HepG2 (cell line): ENCODE measurements around the gene FAM174C. TPM values are rescaled to one million over a fixed set of nuclear protein-coding genes. Genes with fewer than 3 reads are reported as not detected.

Experiments
- ATF7 ChIP-seq, 2 experiments: fragments of 450-650 bp in 1 of 2; sonication (generic) in 1 of 2; formaldehyde crosslinking in 1 of 2; IDR thresholded peaks; 2 replicates each; pipeline versions ENCODE4 v1.4.0 to v1.6.1; 2016 to 2020; ENCODE audit warnings: antibody characterized with exemption in 1 of 2, mild to moderate bottlenecking in 1 of 2, missing genetic modification reagents in 1 of 2
- CREBL2 ChIP-seq: sonication (generic); formaldehyde crosslinking; IDR thresholded peaks from 2 replicates; pipeline ENCODE4 v1.8.1; 2023; ENCODE audit warnings: missing genetic modification reagents, mild to moderate bottlenecking, borderline replicate concordance
- HMGXB4 ChIP-seq, 2 experiments: sonication (generic) in 1 of 2; formaldehyde crosslinking in 1 of 2; IDR thresholded peaks; 2 replicates each; pipeline versions ENCODE4 v1.4.0 to v1.6.1; 2018 to 2020; ENCODE audit warnings: missing genetic modification reagents in 2 of 2, borderline replicate concordance in 1 of 2, low read depth in 1 of 2, mild to moderate bottlenecking in 1 of 2, missing biosample characterization in 1 of 2
- MXD3 ChIP-seq: IDR thresholded peaks from 2 replicates; pipeline ENCODE4 v1.6.1; 2016; ENCODE audit warnings: mild to moderate bottlenecking, missing biosample characterization, missing genetic modification reagents
- NPAS2 ChIP-seq: sonication (generic); formaldehyde crosslinking; IDR thresholded peaks from 2 replicates; pipeline ENCODE4 v1.8.0; 2022; ENCODE audit warnings: mild to moderate bottlenecking, missing genetic modification reagents, borderline replicate concordance
- PCBP1 ChIP-seq: fragments of 200-400 bp; formaldehyde crosslinking; IDR thresholded peaks from 2 replicates; pipeline ENCODE4 v1.6.1; 2017; ENCODE audit warnings: mild to moderate bottlenecking, low read depth, low read length, borderline replicate concordance
- PHF8 ChIP-seq: sonication (generic); formaldehyde crosslinking; IDR thresholded peaks from 2 replicates; pipeline ENCODE4 v1.5.0; 2020; ENCODE audit warnings: missing genetic modification reagents
- SKIL ChIP-seq: sonication (generic); formaldehyde crosslinking; IDR thresholded peaks from 2 replicates; pipeline ENCODE4 v1.8.0; 2022; ENCODE audit warnings: missing genetic modification reagents, mild to moderate bottlenecking, moderate library complexity, borderline replicate concordance
- ZBTB39 ChIP-seq: sonication (generic); formaldehyde crosslinking; IDR thresholded peaks from 2 replicates; pipeline ENCODE4 v1.5.0; 2020; ENCODE audit warnings: missing genetic modification reagents
- ZNF12 ChIP-seq: sonication (generic); formaldehyde crosslinking; IDR thresholded peaks from 2 replicates; pipeline ENCODE4 v1.5.0; 2020; ENCODE audit warnings: missing genetic modification reagents
- ZNF18 ChIP-seq: sonication (generic); formaldehyde crosslinking; IDR thresholded peaks from 2 replicates; pipeline ENCODE4 v1.8.0; 2022; ENCODE audit warnings: mild to moderate bottlenecking, missing genetic modification reagents; ENCODE audit not compliant: insufficient replicate concordance
- ZNF3 ChIP-seq: IDR thresholded peaks from 2 replicates; pipeline ENCODE4 v1.7.0; 2017; ENCODE audit warnings: inconsistent platforms
- ZNF687 ChIP-seq: sonication (generic); formaldehyde crosslinking; IDR thresholded peaks from 2 replicates; pipeline ENCODE4 v1.5.1; 2020; ENCODE audit warnings: mild to moderate bottlenecking, missing genetic modification reagents, moderate library complexity
- ZNF7 ChIP-seq: IDR thresholded peaks from 2 replicates; pipeline ENCODE4 v1.6.1; 2016; ENCODE audit warnings: missing biosample characterization, missing genetic modification reagents
- polyA plus RNA-seq, 8 experiments: library from polyadenylated mRNA; depleted of rRNA in 3 of 8; stranded (reverse) in 7 of 8; unstranded in 1 of 8; fragments of >200 nt; fragmentation: Illumina TruSeq in 4 of 8; extraction: Trizol in 4 of 8; gene quantifications; 2 replicates each; pipeline versions ENCODE4 v1.2.1 to v1.2.3, GENCODE V29; 2011 to 2016; ENCODE audit warnings: low read depth in 4 of 8, missing spikeins in 1 of 8, mixed read lengths in 1 of 8; ENCODE audit not compliant: insufficient read depth in 1 of 8
- total RNA-seq, 5 experiments: library from RNA; depleted of rRNA; stranded (reverse); fragments of >200 nt; fragmentation: Illumina TruSeq; extraction: Trizol; gene quantifications; 2 replicates each; pipeline ENCODE4 v1.2.3, GENCODE V29; 2016; ENCODE audit warnings: low read depth in 1 of 5

Gene FAM174C
- total and polyA plus RNA-seq, 2 of the 13 experiments (the other 11 are each of a cell fraction or from before 2014, with no cell fraction given) = 19.5 to 31.3 TPM

- TF ChIP-seq ZNF12 (CRISPR knock-in tag) = no peak
- TF ChIP-seq ATF7 (IDR thresholded peaks at IDR 0.05) = peak; percentile 85
- TF ChIP-seq ATF7 (CRISPR knock-in tag; IDR thresholded peaks at IDR 0.05) = peak; percentile 87
- TF ChIP-seq CREBL2 (CRISPR knock-in tag) = no peak
- TF ChIP-seq ZNF18 (CRISPR knock-in tag) = no peak
- no peak for TF ChIP-seq PCBP1
- TF ChIP-seq NPAS2 (CRISPR knock-in tag) = no peak
- no peak; the same call in none of the 2 replicates for TF ChIP-seq ZNF687
- TF ChIP-seq ZNF3 (CRISPR knock-in tag) = no peak
- TF ChIP-seq ZBTB39 (CRISPR knock-in tag) = no peak
- TF ChIP-seq HMGXB4 (CRISPR knock-in tag; IDR thresholded peaks at IDR 0.05; ENCODE audit: borderline replicate concordance in 1 of 2, low read depth in 1 of 2) = no peak; a peak in 1 of 4 replicates
- no peak; the same call in 1 of the 2 replicates for TF ChIP-seq SKIL (CRISPR knock-in tag)
- TF ChIP-seq MXD3 (CRISPR knock-in tag) = no peak
- peak; percentile 28; the same call in 1 of the 2 replicates for TF ChIP-seq PHF8 (CRISPR knock-in tag)
- no peak for TF ChIP-seq ZNF7
Observed at GRCh38 chr19:1260749-1261537, 14.4 kb upstream of the FAM174C start (continued).
